ENCODE results near the gene EHMT1.

Gene EHMT1

DNA sequence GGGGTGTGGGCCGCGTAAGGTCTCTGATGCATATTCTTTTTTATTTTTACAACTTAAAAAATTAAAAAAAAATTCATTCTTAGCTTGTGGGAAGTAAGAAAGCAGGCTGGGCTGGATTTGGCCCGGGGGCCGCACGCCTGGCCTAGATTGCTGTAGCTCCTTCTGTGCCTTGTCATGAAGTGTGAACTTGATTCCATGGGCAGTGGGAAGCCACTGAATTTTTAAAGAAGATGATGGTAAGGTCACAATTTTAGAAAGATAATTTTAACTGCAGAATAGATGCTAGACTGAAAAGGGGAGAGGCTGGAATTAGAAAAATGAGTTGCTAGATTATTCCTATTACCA lies 56.1 kb downstream of the EHMT1 start:
- Histone ChIP-seq H3K9me3 (ENCODE audit: low read length) (no peaks in the 10 kb centered on the region), H3K27ac (ENCODE audit: low read depth, low read length, poor library complexity, severe bottlenecking) (peak overlapping the region; percentile 99), H3K36me3 (ENCODE audit: insufficient read depth, low read length) (peaks cover 5% of the 10 kb centered on the region), H3K4me1 (ENCODE audit: insufficient read depth, low read length, severe bottlenecking) (peaks cover 90% of the 10 kb centered on the region), H2AFZ (ENCODE audit: low read length) (no peak overlapping the region), H3F3A (ENCODE audit: insufficient read depth, low read length) (peaks cover 10% of the 10 kb centered on the region), H3K9ac (ENCODE audit: low read length) (no peak overlapping the region; the same call in 1 of the 2 replicates), H3K27me3 (ENCODE audit: insufficient read depth, low read length) (no peaks in the 10 kb centered on the region), H3K79me2 (ENCODE audit: insufficient read depth, low read length) (peaks cover 24% of the 10 kb centered on the region; the same call in 1 of the 2 replicates), H4K20me1 (ENCODE audit: insufficient read depth, low read length) (no peaks in the 10 kb centered on the region), H3K4me3 (ENCODE audit: low read depth, low read length, poor library complexity, severe bottlenecking) (no peak overlapping the region), H3K9me2 (ENCODE audit: low read depth, low read length) (no peaks in the 10 kb centered on the region), H3K4me2 (ENCODE audit: low read length) (peak overlapping the region; percentile 76; the same call in 1 of the 2 replicates)
- TF ChIP-seq, protein P1, sequence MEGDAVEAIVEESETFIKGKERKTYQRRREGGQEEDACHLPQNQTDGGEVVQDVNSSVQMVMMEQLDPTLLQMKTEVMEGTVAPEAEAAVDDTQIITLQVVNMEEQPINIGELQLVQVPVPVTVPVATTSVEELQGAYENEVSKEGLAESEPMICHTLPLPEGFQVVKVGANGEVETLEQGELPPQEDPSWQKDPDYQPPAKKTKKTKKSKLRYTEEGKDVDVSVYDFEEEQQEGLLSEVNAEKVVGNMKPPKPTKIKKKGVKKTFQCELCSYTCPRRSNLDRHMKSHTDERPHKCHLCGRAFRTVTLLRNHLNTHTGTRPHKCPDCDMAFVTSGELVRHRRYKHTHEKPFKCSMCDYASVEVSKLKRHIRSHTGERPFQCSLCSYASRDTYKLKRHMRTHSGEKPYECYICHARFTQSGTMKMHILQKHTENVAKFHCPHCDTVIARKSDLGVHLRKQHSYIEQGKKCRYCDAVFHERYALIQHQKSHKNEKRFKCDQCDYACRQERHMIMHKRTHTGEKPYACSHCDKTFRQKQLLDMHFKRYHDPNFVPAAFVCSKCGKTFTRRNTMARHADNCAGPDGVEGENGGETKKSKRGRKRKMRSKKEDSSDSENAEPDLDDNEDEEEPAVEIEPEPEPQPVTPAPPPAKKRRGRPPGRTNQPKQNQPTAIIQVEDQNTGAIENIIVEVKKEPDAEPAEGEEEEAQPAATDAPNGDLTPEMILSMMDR (IDR thresholded peaks at IDR 0.05; ENCODE audit: low read length): no peak
- no peak for TF ChIP-seq EZH2 (IDR thresholded peaks at IDR 0.05; ENCODE audit: borderline replicate concordance, low read length)

- Histone ChIP-seq H3K79me2 (ENCODE audit: insufficient read depth, low read length) (peaks cover 28% of the 10 kb centered on the region; the same call in 1 of the 2 replicates), H3K36me3 (ENCODE audit: insufficient read depth, low read length) (peaks cover 5% of the 10 kb centered on the region), H3K4me2 (ENCODE audit: low read length) (0 out of 2 replicates have a peak overlapping the region, but pooled peaks have one; percentile 7), H3K9ac (ENCODE audit: low read length) (no peak overlapping the region), H3F3A (ENCODE audit: insufficient read depth, low read length) (peaks cover 19% of the 10 kb centered on the region), H4K20me1 (ENCODE audit: insufficient read depth, low read length) (no peaks in the 10 kb centered on the region), H3K4me1 (ENCODE audit: insufficient read depth, low read length, severe bottlenecking) (peaks cover 90% of the 10 kb centered on the region), H3K27ac (ENCODE audit: low read depth, low read length, poor library complexity, severe bottlenecking) (peak overlapping the region; percentile 94), H2AFZ (ENCODE audit: low read length) (no peak overlapping the region), H3K9me2 (ENCODE audit: low read depth, low read length) (no peaks in the 10 kb centered on the region), H3K27me3 (ENCODE audit: insufficient read depth, low read length) (no peaks in the 10 kb centered on the region), H3K9me3 (ENCODE audit: low read length) (no peaks in the 10 kb centered on the region), H3K4me3 (ENCODE audit: low read depth, low read length, poor library complexity, severe bottlenecking) (no peak overlapping the region)
- TF ChIP-seq, protein P1 (IDR thresholded peaks at IDR 0.05; ENCODE audit: low read length): no peak
- TF ChIP-seq EZH2 (IDR thresholded peaks at IDR 0.05; ENCODE audit: borderline replicate concordance, low read length): no peak
These were observed 58.2 kb downstream of the EHMT1 start for GRCh38 chr9:137676998-137677397.

- peaks cover 5% of the 10 kb centered on the region for H3K36me3 ChIP-seq (ENCODE audit: insufficient read depth, low read length)
- TF ChIP-seq, protein P1 (IDR thresholded peaks at IDR 0.05; ENCODE audit: low read length): no peak
- TF ChIP-seq EZH2 (IDR thresholded peaks at IDR 0.05; ENCODE audit: borderline replicate concordance, low read length): no peak
- H3F3A ChIP-seq (ENCODE audit: insufficient read depth, low read length): peaks cover 11% of the 10 kb centered on the region; the same call in 1 of the 2 replicates
- H3K4me3 ChIP-seq (ENCODE audit: low read depth, low read length, poor library complexity, severe bottlenecking): peak overlapping the region; percentile 17
- no peaks in the 10 kb centered on the region for H3K27me3 ChIP-seq (ENCODE audit: insufficient read depth, low read length)
- no peak overlapping the region for H2AFZ ChIP-seq (ENCODE audit: low read length)
- no peaks in the 10 kb centered on the region for H4K20me1 ChIP-seq (ENCODE audit: insufficient read depth, low read length)
- peak overlapping the region; percentile 50; the same call in 1 of the 2 replicates for H3K9ac ChIP-seq (ENCODE audit: low read length)
- peaks cover 90% of the 10 kb centered on the region for H3K4me1 ChIP-seq (ENCODE audit: insufficient read depth, low read length, severe bottlenecking)
- no peaks in the 10 kb centered on the region for H3K9me2 ChIP-seq (ENCODE audit: low read depth, low read length)
- H3K27ac ChIP-seq (ENCODE audit: low read depth, low read length, poor library complexity, severe bottlenecking): peak overlapping the region; percentile 94
- peak overlapping the region; percentile 56 for H3K4me2 ChIP-seq (ENCODE audit: low read length)
- peaks cover 33% of the 10 kb centered on the region for H3K79me2 ChIP-seq (ENCODE audit: insufficient read depth, low read length)
- H3K9me3 ChIP-seq (ENCODE audit: low read length): no peaks in the 10 kb centered on the region
These were observed 59.4 kb downstream of the EHMT1 start for GRCh38 chr9:137678202-137678601.

Measured in OCI-LY1 (cell line).